Sigmoid colon (tissue), 7 donors: ENCODE results near the gene GMPPA. TPM values are rescaled to one million over a fixed set of nuclear protein-coding genes. Genes with fewer than 3 reads are reported as not detected.

ENCODE experiments used
- DNase-seq: peaks from one replicate; pipeline ENCODE4 v3.0.0-alpha.2; 2019
- H3K27ac ChIP-seq, 4 donors: fragments of 200-600 bp; sonication (generic); one replicate each; pipeline ENCODE4 v1.5.1; 2016 to 2019; ENCODE audit warnings: mild to moderate bottlenecking in 1 of 4
- H3K27me3 ChIP-seq, 3 donors: fragments of 200-600 bp; sonication (generic); one replicate each; pipeline ENCODE4 v1.5.1; 2019; ENCODE audit warnings: mild to moderate bottlenecking in 1 of 3
- H3K36me3 ChIP-seq, 4 donors: fragments of 200-600 bp; sonication (generic); one replicate each; pipeline ENCODE4 v1.5.1; 2016 to 2019
- H3K4me1 ChIP-seq, 4 donors: fragments of 200-600 bp; sonication (generic); one replicate each; pipeline ENCODE4 v1.5.1; 2017 to 2019
- H3K4me3 ChIP-seq, 4 donors: fragments of 200-600 bp; sonication (generic); one replicate each; pipeline ENCODE4 v1.5.1; 2017 to 2019; ENCODE audit warnings: mild to moderate bottlenecking in 2 of 4, moderate library complexity in 1 of 4
- H3K9me3 ChIP-seq, 4 donors: fragments of 200-600 bp in 3 of 4; sonication (generic) in 3 of 4; one replicate each; pipeline versions ENCODE4 v1.5.1 to v1.6.1; 2013 to 2019
- EP300 ChIP-seq, 4 donors: sonication (generic); formaldehyde crosslinking; IDR thresholded peaks; one replicate each; pipeline ENCODE4 v1.6.1; 2017; ENCODE audit warnings: antibody characterized with exemption in 4 of 4
- POLR2A ChIP-seq, 2 donors: fragments of 450-650 bp; IDR thresholded peaks; one replicate each; pipeline ENCODE4 v1.6.1; 2016; ENCODE audit warnings: antibody characterized with exemption in 2 of 2, mild to moderate bottlenecking in 2 of 2, moderate library complexity in 2 of 2
- POLR2AphosphoS5 ChIP-seq, 4 donors: sonication (generic); formaldehyde crosslinking; IDR thresholded peaks; one replicate each; pipeline ENCODE4 v1.6.1; 2017; ENCODE audit warnings: antibody characterized with exemption in 4 of 4
- WGBS, 2 donors: extraction: QIAGEN DNeasy Blood & Tissue Kit; methylation state at CpG; one replicate each; pipeline ENCODE4 v1.1.7; 2013; 5-methylcytosine and 5-hydroxymethylcytosine counted together
- intact Hi-C: fragments of 100-400 bp; cut with DNase I; formaldehyde crosslinking; loops from one replicate; pipeline ENCODE4 v1.15.1; 2023
- polyA plus RNA-seq, 3 donors: library from polyadenylated mRNA; stranded (reverse); fragments of 200-250 nt; gene quantifications; one replicate each; pipeline ENCODE4 v1.2.3, GENCODE V29; 2013
- total RNA-seq, 4 donors: library from RNA; depleted of rRNA; stranded (reverse); fragments of >200 nt; gene quantifications; one replicate each; pipeline ENCODE4 v1.1.0, GENCODE V29; 2016
- TF ChIP-seq, protein P1 (sequence below), 4 experiments: fragments of 450-650 bp in 3 of 4; fragments of 200-600 bp in 1 of 4; IDR thresholded peaks; one replicate each; pipeline ENCODE4 v1.5.1; 2016 to 2019; ENCODE audit warnings: antibody characterized with exemption in 4 of 4, mild to moderate bottlenecking in 3 of 4, moderate library complexity in 2 of 4
- donor health status: healthy with polysubstance abuse.
- donor health status: Bipolar disorder and iron deficiency.
- donor health status: healthy.

The GMPPA gene
- total and polyA plus RNA-seq, 7 donors, result 13.9 to 52.8 (median 24.7) TPM

DNA sequence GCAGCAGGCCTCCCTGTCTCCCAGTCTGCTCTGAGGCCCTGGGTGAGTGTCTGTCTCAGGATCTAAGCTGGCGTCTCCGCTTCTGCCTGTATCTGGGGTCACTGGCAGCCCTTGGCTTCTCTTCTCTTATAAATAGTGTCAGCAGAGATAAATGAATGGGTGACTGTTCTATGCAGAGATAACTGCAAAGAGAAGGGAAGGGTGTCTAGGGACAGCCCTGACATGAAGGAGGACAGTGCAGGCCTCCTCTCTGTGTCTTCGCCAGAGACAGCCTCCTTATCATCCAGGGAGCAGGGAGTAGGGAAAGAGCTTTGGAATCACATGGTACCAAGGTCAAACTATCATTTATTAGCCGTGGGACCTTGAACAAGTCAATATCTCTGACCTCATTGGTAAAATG is 28.3 kb upstream of the GMPPA start:
- Histone ChIP-seq H3K27me3 (no peaks in the 10 kb centered on the region), H3K9me3 (no peaks in the 10 kb centered on the region), H3K27ac (peak overlapping the region; percentile 77 to 99 (median 99)), H3K4me1 (peaks cover 0 to 57% (median 44%) of the 10 kb centered on the region in 4 donors), H3K36me3 (peaks cover 7 to 92% (median 43%) of the 10 kb centered on the region in 4 donors), H3K4me3 (no peak overlapping the region)
- DNase-seq, result no peak
- intact Hi-C loops, result no loop called here
- TF ChIP-seq, protein P1, sequence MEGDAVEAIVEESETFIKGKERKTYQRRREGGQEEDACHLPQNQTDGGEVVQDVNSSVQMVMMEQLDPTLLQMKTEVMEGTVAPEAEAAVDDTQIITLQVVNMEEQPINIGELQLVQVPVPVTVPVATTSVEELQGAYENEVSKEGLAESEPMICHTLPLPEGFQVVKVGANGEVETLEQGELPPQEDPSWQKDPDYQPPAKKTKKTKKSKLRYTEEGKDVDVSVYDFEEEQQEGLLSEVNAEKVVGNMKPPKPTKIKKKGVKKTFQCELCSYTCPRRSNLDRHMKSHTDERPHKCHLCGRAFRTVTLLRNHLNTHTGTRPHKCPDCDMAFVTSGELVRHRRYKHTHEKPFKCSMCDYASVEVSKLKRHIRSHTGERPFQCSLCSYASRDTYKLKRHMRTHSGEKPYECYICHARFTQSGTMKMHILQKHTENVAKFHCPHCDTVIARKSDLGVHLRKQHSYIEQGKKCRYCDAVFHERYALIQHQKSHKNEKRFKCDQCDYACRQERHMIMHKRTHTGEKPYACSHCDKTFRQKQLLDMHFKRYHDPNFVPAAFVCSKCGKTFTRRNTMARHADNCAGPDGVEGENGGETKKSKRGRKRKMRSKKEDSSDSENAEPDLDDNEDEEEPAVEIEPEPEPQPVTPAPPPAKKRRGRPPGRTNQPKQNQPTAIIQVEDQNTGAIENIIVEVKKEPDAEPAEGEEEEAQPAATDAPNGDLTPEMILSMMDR (IDR thresholded peaks at IDR 0.05), result no peak
- TF ChIP-seq POLR2A (IDR thresholded peaks at IDR 0.05) (no peak), POLR2AphosphoS5 (IDR thresholded peaks at IDR 0.05) (no peak), EP300 (IDR thresholded peaks at IDR 0.05) (no peak)
- WGBS, 2 donors, result 66 to 88% methylated on average over 4 of the region's 4 CpGs

DNA sequence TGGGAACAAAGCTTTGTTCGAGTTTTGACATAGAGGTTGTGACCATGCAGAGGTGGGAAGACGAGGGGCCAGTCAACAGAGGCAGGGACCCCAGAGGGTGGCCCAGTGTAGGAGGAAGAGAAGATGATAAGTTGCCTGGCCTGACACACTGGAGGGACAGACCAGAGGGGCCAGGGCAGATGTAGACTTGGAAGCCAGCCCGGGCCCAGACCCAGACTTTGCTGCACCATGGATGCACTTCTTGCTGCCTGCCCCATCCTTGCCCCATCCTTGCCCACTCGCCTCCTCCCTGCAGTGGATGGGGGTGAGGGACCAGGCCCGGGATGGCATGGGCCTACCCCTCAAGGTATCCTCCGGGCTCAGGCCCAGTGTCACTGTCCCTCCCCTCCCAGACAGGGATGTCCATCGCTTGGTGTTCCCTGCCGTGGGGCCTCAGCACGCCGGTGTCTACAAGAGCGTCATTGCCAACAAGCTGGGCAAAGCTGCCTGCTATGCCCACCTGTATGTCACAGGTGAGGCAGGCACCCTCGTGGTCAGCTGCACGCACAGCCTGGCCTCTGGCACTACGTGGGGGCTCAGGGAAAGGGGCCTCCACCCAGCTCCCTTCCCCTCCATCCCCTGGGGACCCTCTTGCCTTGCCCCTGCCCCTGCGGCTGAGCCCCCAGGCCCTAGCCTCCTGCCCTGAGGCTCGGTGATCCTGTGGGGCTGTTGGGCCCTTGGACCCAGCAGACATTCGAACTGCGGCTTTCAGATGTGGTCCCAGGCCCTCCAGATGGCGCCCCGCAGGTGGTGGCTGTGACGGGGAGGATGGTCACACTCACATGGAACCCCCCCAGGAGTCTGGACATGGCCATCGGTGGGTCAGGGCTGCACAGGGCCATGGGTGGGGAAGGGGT is 27.0 kb upstream of the GMPPA start:
- Histone ChIP-seq H3K4me1 (peaks cover 0 to 57% (median 42%) of the 10 kb centered on the region in 4 donors), H3K27ac (peak overlapping the region; percentile 58 to 99 (median 99)), H3K36me3 (peaks cover 7 to 86% (median 35%) of the 10 kb centered on the region in 4 donors), H3K9me3 (no peaks in the 10 kb centered on the region), H3K4me3 (no peak overlapping the region), H3K27me3 (no peaks in the 10 kb centered on the region)
- intact Hi-C loops, result no loop called here
- no peak for DNase-seq
- 80 to 87% methylated on average over 22 of the region's 22 CpGs for WGBS, 2 donors
- TF ChIP-seq, protein P1 (IDR thresholded peaks at IDR 0.05), result no peak
- TF ChIP-seq EP300 (IDR thresholded peaks at IDR 0.05) (no peak), POLR2AphosphoS5 (IDR thresholded peaks at IDR 0.05) (no peak), POLR2A (IDR thresholded peaks at IDR 0.05) (no peak)

DNA sequence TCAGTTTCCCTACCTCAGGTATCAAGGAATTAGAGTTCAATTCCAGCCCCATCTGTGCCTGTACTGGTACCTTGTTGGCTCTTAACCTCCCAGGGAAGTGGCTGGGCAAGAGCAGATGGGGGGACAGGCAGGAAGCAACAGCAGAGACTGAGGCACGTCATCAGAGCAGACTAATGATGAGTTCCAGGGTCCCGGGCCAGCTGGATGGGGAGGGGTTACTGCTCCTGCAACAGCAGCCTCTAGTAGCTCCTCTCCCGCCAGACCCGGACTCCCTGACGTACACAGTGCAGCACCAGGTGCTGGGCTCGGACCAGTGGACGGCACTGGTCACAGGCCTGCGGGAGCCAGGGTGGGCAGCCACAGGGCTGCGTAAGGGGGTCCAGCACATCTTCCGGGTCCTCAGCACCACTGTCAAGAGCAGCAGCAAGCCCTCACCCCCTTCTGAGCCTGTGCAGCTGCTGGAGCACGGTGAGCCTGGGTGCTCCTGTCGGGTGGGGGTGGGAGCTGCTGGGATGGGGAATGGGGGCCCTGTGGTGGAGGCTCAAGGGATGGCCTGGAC is 26.0 kb upstream of the GMPPA start:
- Histone ChIP-seq H3K27ac (peak overlapping the region; percentile 58 to 99 (median 99)), H3K27me3 (no peaks in the 10 kb centered on the region), H3K4me1 (peaks cover 0 to 57% (median 42%) of the 10 kb centered on the region in 4 donors), H3K36me3 (peaks cover 7 to 85% (median 36%) of the 10 kb centered on the region in 4 donors), H3K4me3 (no peak overlapping the region), H3K9me3 (no peaks in the 10 kb centered on the region)
- WGBS, 2 donors, result 85 to 89% methylated on average over 12 of the region's 12 CpGs
- DNase-seq, result no peak
- intact Hi-C loops, result no loop called here
- TF ChIP-seq EP300 (IDR thresholded peaks at IDR 0.05) (no peak), POLR2AphosphoS5 (IDR thresholded peaks at IDR 0.05) (peak in 1 of 4 donors; percentile 4)

DNA sequence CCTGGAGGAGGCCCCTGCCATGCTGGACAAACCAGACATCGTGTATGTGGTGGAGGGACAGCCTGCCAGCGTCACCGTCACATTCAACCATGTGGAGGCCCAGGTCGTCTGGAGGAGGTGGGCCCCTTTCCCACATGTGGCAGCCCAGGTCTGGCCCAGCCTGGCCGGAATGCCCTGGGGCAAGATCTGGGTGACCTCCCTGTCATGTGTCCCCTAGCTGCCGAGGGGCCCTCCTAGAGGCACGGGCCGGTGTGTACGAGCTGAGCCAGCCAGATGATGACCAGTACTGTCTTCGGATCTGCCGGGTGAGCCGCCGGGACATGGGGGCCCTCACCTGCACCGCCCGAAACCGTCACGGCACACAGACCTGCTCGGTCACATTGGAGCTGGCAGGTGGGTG is 25.2 kb upstream of the GMPPA start:
- no peaks in the 10 kb centered on the region for H3K9me3 ChIP-seq
- no peak overlapping the region for H3K4me3 ChIP-seq
- peaks cover 7 to 85% (median 38%) of the 10 kb centered on the region in 4 donors for H3K36me3 ChIP-seq
- TF ChIP-seq POLR2A (IDR thresholded peaks at IDR 0.05), result no peak
- no peak for TF ChIP-seq EP300 (IDR thresholded peaks at IDR 0.05)
- TF ChIP-seq, protein P1 (IDR thresholded peaks at IDR 0.05), result no peak
- TF ChIP-seq POLR2AphosphoS5 (IDR thresholded peaks at IDR 0.05), result no peak
- H3K27ac ChIP-seq, result peak overlapping the region; percentile 58 to 99 (median 99)
- H3K4me1 ChIP-seq, result peaks cover 0 to 51% (median 36%) of the 10 kb centered on the region in 4 donors
- intact Hi-C loops, result no loop called here
- 86 to 91% methylated on average over 18 of the region's 18 CpGs for WGBS, 2 donors
- no peaks in the 10 kb centered on the region for H3K27me3 ChIP-seq
- no peak for DNase-seq
